HepG2 (cell line): ENCODE results near the gene ZNF770.

Experiments
- ASH2L ChIP-seq: fragments of 300-600, 200-600 bp; sonication (generic); IDR thresholded peaks from 2 replicates; pipeline ENCODE4 v1.7.0; 2017; ENCODE audit warnings: low read depth, mild to moderate bottlenecking, moderate library complexity, mixed read lengths, low read length; ENCODE audit not compliant: insufficient read length
- ELF4 ChIP-seq: sonication (generic); formaldehyde crosslinking; IDR thresholded peaks from 2 replicates; pipeline ENCODE4 v1.5.0; 2020; ENCODE audit warnings: missing genetic modification reagents, mild to moderate bottlenecking, moderate library complexity, borderline replicate concordance
- HNRNPLL ChIP-seq: fragments of 200-400 bp; formaldehyde crosslinking; IDR thresholded peaks from 2 replicates; pipeline ENCODE4 v1.6.1; 2017; ENCODE audit warnings: mild to moderate bottlenecking, low read depth, low read length; ENCODE audit not compliant: poor library complexity, severe bottlenecking
- ZNF256 ChIP-seq: sonication (generic); formaldehyde crosslinking; conservative IDR thresholded peaks from 2 replicates; pipeline ENCODE4 v1.4.0; 2020; ENCODE audit warnings: missing genetic modification reagents
- ZNF557 ChIP-seq: sonication (generic); formaldehyde crosslinking; IDR thresholded peaks from 2 replicates; pipeline ENCODE4 v1.4.0; 2020; ENCODE audit warnings: missing genetic modification reagents
- TF ChIP-seq, protein P1 (sequence below): sonication (generic); formaldehyde crosslinking; IDR thresholded peaks from 2 replicates; pipeline ENCODE4 v1.5.0; 2020; ENCODE audit warnings: mild to moderate bottlenecking, missing genetic modification reagents, moderate library complexity

DNA sequence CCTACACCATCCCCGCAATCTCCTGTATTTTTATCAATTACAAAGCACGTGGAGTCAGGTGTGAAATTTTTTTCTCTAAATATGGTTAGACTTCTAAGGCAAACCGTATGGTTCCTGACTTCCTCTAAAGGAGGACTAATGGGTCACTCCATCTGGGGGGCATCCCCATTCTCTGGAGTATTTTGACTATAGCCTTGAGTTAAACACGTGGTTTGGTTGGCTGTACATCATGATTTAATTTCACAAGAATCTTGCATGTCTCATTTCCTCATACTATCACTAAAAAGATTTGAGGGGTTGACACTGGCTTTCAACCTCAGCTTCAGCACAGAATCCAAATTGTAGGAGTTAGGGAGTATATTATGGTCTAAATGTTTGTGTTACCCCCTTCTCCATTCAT is 25.3 kb upstream of the ZNF770 start:
- TF ChIP-seq, protein P1, sequence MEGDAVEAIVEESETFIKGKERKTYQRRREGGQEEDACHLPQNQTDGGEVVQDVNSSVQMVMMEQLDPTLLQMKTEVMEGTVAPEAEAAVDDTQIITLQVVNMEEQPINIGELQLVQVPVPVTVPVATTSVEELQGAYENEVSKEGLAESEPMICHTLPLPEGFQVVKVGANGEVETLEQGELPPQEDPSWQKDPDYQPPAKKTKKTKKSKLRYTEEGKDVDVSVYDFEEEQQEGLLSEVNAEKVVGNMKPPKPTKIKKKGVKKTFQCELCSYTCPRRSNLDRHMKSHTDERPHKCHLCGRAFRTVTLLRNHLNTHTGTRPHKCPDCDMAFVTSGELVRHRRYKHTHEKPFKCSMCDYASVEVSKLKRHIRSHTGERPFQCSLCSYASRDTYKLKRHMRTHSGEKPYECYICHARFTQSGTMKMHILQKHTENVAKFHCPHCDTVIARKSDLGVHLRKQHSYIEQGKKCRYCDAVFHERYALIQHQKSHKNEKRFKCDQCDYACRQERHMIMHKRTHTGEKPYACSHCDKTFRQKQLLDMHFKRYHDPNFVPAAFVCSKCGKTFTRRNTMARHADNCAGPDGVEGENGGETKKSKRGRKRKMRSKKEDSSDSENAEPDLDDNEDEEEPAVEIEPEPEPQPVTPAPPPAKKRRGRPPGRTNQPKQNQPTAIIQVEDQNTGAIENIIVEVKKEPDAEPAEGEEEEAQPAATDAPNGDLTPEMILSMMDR (CRISPR knock-in tag) = no peak
- no peak for TF ChIP-seq ZNF256 (CRISPR knock-in tag)
- TF ChIP-seq ZNF557 (CRISPR knock-in tag) = no peak
- no peak for TF ChIP-seq ASH2L
- no peak for TF ChIP-seq ELF4 (CRISPR knock-in tag)
- no peak for TF ChIP-seq HNRNPLL
